GM12865 (cell line): ENCODE results near the gene DMGDH.
"Not testable (repeated sequence)": the region's sequence is repeated elsewhere in the genome, so short reads cannot be mapped to it uniquely, and the experiment has no call there.

Source experiments
- DNase-seq: peaks from one replicate; pipeline ENCODE4 v3.0.0; 2010; ENCODE audit warnings: low read depth
- H3K4me3 ChIP-seq: 2 replicates; pipeline ENCODE4 v1.5.1; 2011; ENCODE audit warnings: mild to moderate bottlenecking, low read depth, low read length, control low read depth
- TF ChIP-seq, protein P1 (sequence below): IDR thresholded peaks from 2 replicates; pipeline ENCODE4 v1.5.1; 2011; ENCODE audit warnings: low read length, control low read depth, low read depth, inconsistent platforms; ENCODE audit not compliant: insufficient read depth; ENCODE audit errors: missing control alignments

Gene DMGDH

DNA sequence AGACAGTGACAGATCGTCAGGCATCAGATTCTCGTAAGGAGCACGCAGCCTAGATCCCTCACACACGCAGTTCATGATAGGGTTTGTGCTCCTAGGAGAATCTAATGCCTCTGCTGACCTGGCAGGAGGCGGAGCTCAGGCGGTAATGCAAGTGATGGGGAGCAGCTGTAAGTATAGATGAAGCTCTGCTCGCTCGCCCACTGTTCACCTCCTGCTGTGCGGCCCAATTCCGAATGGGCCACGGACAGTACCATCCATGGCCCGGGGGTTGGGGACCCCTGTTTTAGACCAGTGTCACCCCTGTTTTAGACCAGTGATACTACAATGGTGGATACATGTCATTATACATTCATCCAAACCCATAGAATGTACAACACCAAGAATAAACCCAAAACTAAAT, 80.4 kb downstream of the DMGDH start:
- TF ChIP-seq, protein P1, sequence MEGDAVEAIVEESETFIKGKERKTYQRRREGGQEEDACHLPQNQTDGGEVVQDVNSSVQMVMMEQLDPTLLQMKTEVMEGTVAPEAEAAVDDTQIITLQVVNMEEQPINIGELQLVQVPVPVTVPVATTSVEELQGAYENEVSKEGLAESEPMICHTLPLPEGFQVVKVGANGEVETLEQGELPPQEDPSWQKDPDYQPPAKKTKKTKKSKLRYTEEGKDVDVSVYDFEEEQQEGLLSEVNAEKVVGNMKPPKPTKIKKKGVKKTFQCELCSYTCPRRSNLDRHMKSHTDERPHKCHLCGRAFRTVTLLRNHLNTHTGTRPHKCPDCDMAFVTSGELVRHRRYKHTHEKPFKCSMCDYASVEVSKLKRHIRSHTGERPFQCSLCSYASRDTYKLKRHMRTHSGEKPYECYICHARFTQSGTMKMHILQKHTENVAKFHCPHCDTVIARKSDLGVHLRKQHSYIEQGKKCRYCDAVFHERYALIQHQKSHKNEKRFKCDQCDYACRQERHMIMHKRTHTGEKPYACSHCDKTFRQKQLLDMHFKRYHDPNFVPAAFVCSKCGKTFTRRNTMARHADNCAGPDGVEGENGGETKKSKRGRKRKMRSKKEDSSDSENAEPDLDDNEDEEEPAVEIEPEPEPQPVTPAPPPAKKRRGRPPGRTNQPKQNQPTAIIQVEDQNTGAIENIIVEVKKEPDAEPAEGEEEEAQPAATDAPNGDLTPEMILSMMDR = no peak
- H3K4me3 ChIP-seq = no peak overlapping the region
- DNase-seq = no peak

DNA sequence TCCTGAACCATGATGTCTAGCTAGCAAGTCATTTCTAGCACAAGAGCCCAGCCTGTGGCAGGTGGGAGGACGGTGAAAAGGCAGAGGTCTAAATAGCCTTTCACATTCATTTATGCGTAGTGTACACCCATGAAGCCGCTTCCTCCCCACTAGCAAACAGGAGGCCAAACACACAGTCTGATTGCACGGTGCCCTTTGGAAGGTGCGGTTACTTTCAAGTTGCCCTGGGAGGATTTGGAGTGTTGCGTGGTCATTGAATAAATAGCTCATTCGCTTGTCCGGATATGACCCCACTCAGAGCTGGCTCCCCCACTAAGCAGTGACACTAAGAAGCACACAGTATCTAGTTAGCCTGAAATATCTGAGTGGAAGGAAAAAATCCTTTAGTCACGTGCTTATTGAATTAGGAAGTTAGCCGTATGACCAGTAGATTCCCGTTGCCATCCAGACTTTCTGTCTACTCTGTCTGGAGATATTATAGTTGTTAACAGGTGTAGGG, 83.7 kb downstream of the DMGDH start:
- H3K4me3 ChIP-seq = peak overlapping the region; percentile 84
- DNase-seq = peak; percentile 91
- TF ChIP-seq, protein P1 = no peak

DNA sequence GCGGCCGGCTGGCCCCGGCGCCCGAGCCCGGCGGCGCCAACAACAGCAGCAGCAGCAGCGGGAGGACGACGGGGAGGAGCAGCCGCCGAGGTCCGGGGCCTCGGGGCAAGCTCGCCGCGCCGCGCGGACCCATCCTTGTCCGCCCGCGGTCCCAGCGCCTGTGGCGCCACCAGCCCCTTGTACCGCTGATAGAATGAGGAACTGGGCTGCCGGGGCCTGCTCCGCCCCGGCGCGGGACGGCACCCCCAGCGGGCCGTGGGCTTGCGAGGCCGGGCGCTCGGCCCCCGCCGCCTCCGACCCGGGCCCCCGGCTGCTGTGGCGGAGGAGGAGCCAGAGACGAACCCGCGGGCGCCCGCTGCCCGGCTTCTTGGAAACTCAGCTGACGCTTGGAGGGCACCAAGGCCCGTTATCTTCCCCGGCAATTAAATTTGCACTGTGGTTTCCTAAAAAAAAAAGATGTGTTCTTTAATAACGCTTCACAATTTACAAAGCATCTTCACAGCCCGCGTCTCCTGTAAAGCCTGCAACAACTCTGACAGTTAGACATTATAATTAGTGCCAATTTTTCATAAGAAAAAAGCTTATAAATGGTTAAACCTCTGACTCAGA, 84.3 kb downstream of the DMGDH start, which contains the start of gene ARSB:
ARSB (minus strand) TSS at position 195 of the 609 bp plus-strand sequence; CDS start at position 133, 62 bp downstream.
- TF ChIP-seq, protein P1 = no peak
- peak; percentile 78 for DNase-seq
- peak within 1 kb of the TSS; percentile 84 for H3K4me3 ChIP-seq

DNA sequence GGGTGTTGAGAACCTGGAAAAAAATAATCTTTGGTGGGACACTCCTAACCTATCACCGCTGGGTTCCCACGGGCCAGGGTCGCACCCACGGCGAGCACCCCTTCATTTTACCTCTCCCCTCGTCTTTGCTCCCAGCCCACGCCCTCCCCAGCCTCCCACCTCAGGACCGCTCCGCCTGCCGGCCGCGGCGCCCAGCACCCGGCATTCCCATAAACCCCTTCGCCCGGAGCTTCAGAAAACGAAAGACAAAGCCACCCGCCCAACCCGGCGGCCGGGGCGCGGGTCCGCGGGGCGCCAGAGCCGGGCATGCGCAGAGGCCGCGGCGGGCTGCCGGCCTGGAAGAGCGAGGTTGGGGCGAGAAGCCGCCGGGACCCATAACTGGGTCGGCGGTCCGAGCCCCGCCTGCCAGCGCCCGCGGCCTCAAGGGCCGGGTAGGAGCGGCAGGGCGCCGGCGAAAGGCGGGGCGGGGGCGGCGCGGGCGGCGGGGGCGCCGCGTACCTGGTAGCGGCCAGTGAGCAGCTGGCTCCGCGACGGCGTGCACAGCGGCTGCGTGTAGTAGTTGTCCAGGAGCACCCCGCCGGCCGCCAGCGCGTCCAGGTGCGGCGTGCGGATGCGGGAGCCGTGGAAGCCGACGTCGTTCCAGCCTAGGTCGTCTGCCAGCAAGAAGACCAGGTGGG, 84.9 kb downstream of the DMGDH start:
- DNase-seq = peak; percentile 90
- TF ChIP-seq, protein P1 = no peak
- H3K4me3 ChIP-seq = peak overlapping the region; percentile 84

DNA sequence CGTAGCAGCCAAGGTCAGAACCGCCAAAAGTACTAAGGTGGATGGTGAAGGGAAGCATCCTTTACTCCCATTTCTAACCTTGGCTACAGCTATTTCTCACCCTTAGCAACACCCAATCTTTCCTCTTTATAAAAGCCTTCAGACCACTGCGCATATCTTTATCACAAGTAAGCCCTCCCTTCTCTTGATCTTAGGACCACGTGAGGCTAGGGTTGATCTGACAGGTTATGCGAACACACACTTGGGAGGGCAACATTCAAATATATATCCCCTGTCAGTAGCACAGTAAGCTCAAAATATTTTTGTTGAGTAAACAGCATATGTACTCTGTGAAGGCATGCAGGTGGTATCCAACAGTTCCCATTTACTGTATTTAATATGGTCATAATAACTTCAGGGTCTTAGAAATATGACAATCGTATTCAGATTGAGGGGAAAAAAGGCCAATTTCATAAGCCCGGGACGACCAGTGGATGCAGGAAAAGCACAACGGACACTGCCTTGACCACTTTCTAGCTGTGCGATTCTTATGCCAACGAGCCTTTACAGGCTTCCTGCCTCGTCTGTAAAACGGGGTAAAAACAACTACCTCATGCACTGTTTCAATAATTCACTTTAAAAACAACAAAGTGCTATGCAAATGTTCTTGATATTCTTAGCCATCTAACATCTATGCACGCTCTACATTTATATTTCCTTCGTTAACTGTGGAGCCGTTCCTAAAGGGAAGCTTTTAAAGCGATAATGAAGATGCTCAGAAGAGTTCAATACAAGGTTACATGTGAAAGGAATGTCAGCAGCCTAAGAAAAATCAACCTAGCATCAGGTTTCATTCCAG, 85.7 kb downstream of the DMGDH start:
- H3K4me3 ChIP-seq = peak overlapping the region; percentile 84
- DNase-seq = peak; percentile 65

DNA sequence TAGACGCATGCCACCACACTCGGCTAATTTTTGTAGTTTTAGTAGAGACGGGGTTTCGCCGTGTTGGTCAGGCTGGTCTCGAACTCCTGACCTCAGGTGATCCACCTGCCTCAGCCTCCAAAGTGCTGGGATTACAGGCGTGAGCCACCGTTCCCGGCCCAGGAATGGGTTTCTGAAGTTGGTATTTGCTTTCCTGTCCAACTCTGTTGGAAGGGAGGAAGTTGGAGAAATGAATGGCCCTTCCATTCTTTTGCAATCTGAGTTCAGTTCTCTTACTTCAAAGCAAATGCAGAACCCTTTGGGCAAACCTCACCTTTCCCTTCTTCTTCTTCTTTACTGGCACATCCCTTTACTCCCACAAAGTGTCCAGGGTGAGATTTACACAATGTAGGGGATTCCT, 86.3 kb downstream of the DMGDH start:
- not testable (repeated sequence) for DNase-seq
- H3K4me3 ChIP-seq = peak overlapping the region; percentile 84

More for the DNA sequence above, 85.7 kb downstream of the DMGDH start:
- TF ChIP-seq, protein P1 = no peak

DNA sequence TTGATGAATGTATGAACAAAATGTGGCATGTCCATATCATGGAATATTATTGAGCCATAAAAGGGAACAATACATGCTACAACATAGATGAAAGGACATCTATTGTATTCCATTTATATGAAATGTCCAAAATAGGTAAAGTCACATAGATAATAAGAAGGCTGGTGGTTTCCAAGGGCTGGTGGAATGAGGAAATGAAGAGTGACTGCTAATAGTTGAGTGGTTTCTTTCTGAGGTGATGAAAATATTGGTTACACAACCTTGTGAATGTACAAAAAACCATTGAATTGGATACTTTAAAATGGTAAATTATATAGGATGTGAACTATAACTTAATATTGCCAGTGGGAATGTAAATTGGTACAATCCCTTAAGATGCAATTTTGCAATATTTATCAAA, 89.6 kb downstream of the DMGDH start:
- H3K4me3 ChIP-seq = no peak overlapping the region
- TF ChIP-seq, protein P1 = no peak
- DNase-seq = peak; percentile 37
